Thyroid gland (tissue), 4 donors: ENCODE data around the gene ZBTB16. TPM values are rescaled to one million over a fixed set of nuclear protein-coding genes. Genes with fewer than 3 reads are reported as not detected.

Experiments used
- DNase-seq, 2 donors: peaks; one replicate each; pipeline ENCODE4 v3.0.0-alpha.2; 2019
- H3K27ac ChIP-seq, 3 donors: fragments of 200-600 bp; sonication (generic); 1 replicate in 2 of 3; 2 replicates in 1 of 3; pipeline ENCODE4 v1.5.1; 2016 to 2019; ENCODE audit warnings: mild to moderate bottlenecking in 1 of 3, moderate library complexity in 1 of 3
- H3K27me3 ChIP-seq: fragments of 200-600 bp; sonication (generic); one replicate; pipeline ENCODE4 v1.5.1; 2019
- H3K36me3 ChIP-seq, 2 donors: fragments of 200-600 bp; sonication (generic); one replicate each; pipeline ENCODE4 v1.5.1; 2016 to 2019
- H3K4me1 ChIP-seq, 2 donors: fragments of 200-600 bp; sonication (generic); one replicate each; pipeline ENCODE4 v1.5.1; 2017 to 2019
- H3K4me3 ChIP-seq, 3 donors: fragments of 200-600 bp; sonication (generic); replicated peaks in 1 of 3; 1 replicate in 2 of 3; 2 replicates in 1 of 3; pipeline ENCODE4 v1.5.1; 2016; ENCODE audit warnings: mild to moderate bottlenecking in 1 of 3
- H3K9me3 ChIP-seq: fragments of 200-600 bp; sonication (generic); one replicate; pipeline ENCODE4 v1.5.1; 2017
- POLR2A ChIP-seq, 2 donors: fragments of 450-650 bp; IDR thresholded peaks; one replicate each; pipeline ENCODE4 v1.6.1; 2017; ENCODE audit warnings: antibody characterized with exemption in 2 of 2, mild to moderate bottlenecking in 2 of 2, moderate library complexity in 1 of 2
- WGBS, 2 donors: methylation state at CpG; one replicate each; pipeline ENCODE4 v1.1.5; 2017; 5-methylcytosine and 5-hydroxymethylcytosine counted together
- intact Hi-C: fragments of 100-400 bp; cut with DNase I; formaldehyde crosslinking; loops from one replicate; pipeline ENCODE4 v1.15.1; 2023
- total RNA-seq, 4 donors: library from RNA; depleted of rRNA; stranded (reverse); fragments of >200 nt; gene quantifications; one replicate each; pipeline ENCODE4 v1.2.3, GENCODE V29; 2016
- TF ChIP-seq, protein P1 (sequence below), 6 experiments: fragments of 200-600 bp in 3 of 6; fragments of 450-650 bp in 3 of 6; sonication (generic) in 3 of 6; IDR thresholded peaks; one replicate each; pipeline ENCODE4 v1.5.1; 2016 to 2019; ENCODE audit warnings: antibody characterized with exemption in 6 of 6, mild to moderate bottlenecking in 2 of 6, inconsistent platforms in 1 of 6, moderate library complexity in 1 of 6

Gene ZBTB16
- total RNA-seq, 4 donors from 2014 or later, result 157 to 385 (median 177) TPM

GRCh38 chr11:114033572-114033971 lies 25.9 kb upstream of the ZBTB16 start:
- Histone ChIP-seq H3K4me1 (peaks cover 13 to 15% of the 10 kb centered on the region in 2 donors), H3K27me3 (no peaks in the 10 kb centered on the region), H3K9me3 (no peaks in the 10 kb centered on the region), H3K4me3 (no peak overlapping the region), H3K36me3 (no peaks in the 10 kb centered on the region), H3K27ac (no peak overlapping the region)
- TF ChIP-seq, protein P1, sequence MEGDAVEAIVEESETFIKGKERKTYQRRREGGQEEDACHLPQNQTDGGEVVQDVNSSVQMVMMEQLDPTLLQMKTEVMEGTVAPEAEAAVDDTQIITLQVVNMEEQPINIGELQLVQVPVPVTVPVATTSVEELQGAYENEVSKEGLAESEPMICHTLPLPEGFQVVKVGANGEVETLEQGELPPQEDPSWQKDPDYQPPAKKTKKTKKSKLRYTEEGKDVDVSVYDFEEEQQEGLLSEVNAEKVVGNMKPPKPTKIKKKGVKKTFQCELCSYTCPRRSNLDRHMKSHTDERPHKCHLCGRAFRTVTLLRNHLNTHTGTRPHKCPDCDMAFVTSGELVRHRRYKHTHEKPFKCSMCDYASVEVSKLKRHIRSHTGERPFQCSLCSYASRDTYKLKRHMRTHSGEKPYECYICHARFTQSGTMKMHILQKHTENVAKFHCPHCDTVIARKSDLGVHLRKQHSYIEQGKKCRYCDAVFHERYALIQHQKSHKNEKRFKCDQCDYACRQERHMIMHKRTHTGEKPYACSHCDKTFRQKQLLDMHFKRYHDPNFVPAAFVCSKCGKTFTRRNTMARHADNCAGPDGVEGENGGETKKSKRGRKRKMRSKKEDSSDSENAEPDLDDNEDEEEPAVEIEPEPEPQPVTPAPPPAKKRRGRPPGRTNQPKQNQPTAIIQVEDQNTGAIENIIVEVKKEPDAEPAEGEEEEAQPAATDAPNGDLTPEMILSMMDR (IDR thresholded peaks at IDR 0.05), result no peak
- TF ChIP-seq POLR2A (IDR thresholded peaks at IDR 0.05), result no peak
- 92 to 100% methylated on average over 2 of the region's 2 CpGs for WGBS, 2 donors
- intact Hi-C loops, result loop anchor here (10.0 kb wide), 1 partner anchor 139 kb away; no protein-coding TSS in a partner anchor
- DNase-seq, result no peak

GRCh38 chr11:114034956-114035355 lies 24.6 kb upstream of the ZBTB16 start:
- no peak for DNase-seq
- peaks cover 13 to 15% of the 10 kb centered on the region in 2 donors for H3K4me1 ChIP-seq
- H3K36me3 ChIP-seq, result no peaks in the 10 kb centered on the region
- 91% methylated on average over 11 of the region's 11 CpGs for WGBS, 2 donors
- no peaks in the 10 kb centered on the region for H3K27me3 ChIP-seq
- H3K9me3 ChIP-seq, result no peaks in the 10 kb centered on the region
- intact Hi-C loops, result loop anchor here (5.0 to 10.0 kb wide), 2 partner anchors 140 to 227 kb away; no protein-coding TSS in a partner anchor
- no peak overlapping the region for H3K27ac ChIP-seq
- TF ChIP-seq POLR2A (IDR thresholded peaks at IDR 0.05), result no peak
- TF ChIP-seq, protein P1 (IDR thresholded peaks at IDR 0.05), result no peak
- H3K4me3 ChIP-seq, result no peak overlapping the region

DNA sequence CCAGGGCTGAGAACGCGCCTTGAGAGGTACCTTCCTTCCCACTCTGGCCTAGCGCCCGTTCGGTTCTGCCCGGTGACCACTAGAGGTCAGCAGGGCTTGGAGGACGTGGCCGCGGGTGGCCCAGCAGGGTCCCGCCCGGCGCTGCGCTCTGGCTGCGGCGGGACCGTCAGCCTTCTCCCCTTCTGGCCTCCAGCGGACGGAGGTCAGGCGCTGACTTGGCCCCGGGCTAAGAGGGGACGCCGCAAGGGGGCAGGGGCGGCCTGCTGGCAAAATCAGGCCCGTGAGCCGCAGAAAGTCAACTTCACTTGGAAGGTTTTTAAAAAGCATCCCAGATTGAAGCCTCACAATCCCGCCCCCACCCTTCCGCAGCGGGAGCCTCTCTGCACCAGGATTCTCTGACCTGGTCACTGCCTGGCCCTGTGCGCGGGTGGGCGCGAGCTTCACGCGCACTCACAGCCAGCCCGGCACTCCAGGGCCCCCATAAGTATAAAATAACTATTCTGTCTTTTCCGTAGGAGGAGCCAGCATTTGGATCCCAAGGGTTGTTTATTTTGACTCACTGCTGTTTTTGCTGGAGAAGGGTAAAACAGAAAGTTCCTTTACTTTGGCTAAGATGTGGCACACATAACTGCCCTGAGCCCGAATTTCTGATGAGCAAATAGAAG lies 23.2 kb upstream of the ZBTB16 start:
- no peaks in the 10 kb centered on the region for H3K9me3 ChIP-seq
- peak overlapping the region; percentile 64 to 94 (median 80) for H3K27ac ChIP-seq
- peak overlapping the region in 1 of 3 donors; percentile 17 for H3K4me3 ChIP-seq
- peaks cover 23 to 27% of the 10 kb centered on the region in 2 donors for H3K4me1 ChIP-seq
- 1 to 7% methylated on average over 14 to 21 of the region's 37 CpGs for WGBS, 2 donors
- intact Hi-C loops, result loop anchor here (5.0 to 10.0 kb wide), 2 partner anchors 141 to 226 kb away; no protein-coding TSS in a partner anchor
- TF ChIP-seq POLR2A (IDR thresholded peaks at IDR 0.05), result peak in 1 of 2 donors; percentile 47
- TF ChIP-seq, protein P1 (IDR thresholded peaks at IDR 0.05), result peak; percentile 78 to 97 (median 92)
- H3K36me3 ChIP-seq, result no peaks in the 10 kb centered on the region
- no peaks in the 10 kb centered on the region for H3K27me3 ChIP-seq
- DNase-seq, result peak; percentile 91 to 95

- no peaks in the 10 kb centered on the region for H3K9me3 ChIP-seq
- no peaks in the 10 kb centered on the region for H3K36me3 ChIP-seq
- no peaks in the 10 kb centered on the region for H3K27me3 ChIP-seq
- DNase-seq, result no peak
- H3K27ac ChIP-seq, result peak overlapping the region; percentile 64 to 94 (median 80)
- peaks cover 23 to 29% of the 10 kb centered on the region in 2 donors for H3K4me1 ChIP-seq
- no peak overlapping the region for H3K4me3 ChIP-seq
- 85 to 92% methylated on average over 3 of the region's 3 CpGs for WGBS, 2 donors
- intact Hi-C loops, result loop anchor here (5.0 to 10.0 kb wide), 2 partner anchors 142 to 225 kb away; no protein-coding TSS in a partner anchor
- no peak for TF ChIP-seq POLR2A (IDR thresholded peaks at IDR 0.05)
- TF ChIP-seq, protein P1 (IDR thresholded peaks at IDR 0.05), result no peak
These were observed 22.6 kb upstream of the ZBTB16 start for GRCh38 chr11:114036958-114037357.

DNA sequence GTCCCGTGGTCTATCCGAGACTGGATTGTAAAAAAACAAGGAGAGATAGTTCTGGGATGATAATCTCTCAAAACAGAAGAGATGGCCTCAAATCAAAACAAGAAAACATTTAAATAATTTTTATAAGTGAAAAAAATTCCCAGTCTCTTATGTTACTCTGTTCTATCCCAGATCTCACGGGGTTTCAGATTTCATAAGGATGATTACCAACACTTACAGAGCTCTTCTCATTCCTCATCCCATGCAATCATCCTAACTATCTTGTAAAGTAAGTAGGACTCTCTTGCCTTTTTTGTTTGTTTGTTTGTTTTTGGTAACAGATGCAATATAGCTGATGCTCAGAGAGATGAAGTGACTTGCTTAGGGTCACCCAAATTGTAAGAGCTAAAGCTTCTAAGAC lies 20.0 kb upstream of the ZBTB16 start:
- TF ChIP-seq POLR2A (IDR thresholded peaks at IDR 0.05), result no peak
- TF ChIP-seq, protein P1 (IDR thresholded peaks at IDR 0.05), result no peak
- WGBS, 2 donors, result 83 to 85% methylated on average over 3 of the region's 3 CpGs
- intact Hi-C loops, result loop anchor here (5.0 to 10.0 kb wide), 2 partner anchors 145 to 223 kb away; no protein-coding TSS in a partner anchor
- Histone ChIP-seq H3K27me3 (no peaks in the 10 kb centered on the region), H3K36me3 (no peaks in the 10 kb centered on the region), H3K4me1 (peaks cover 30 to 37% of the 10 kb centered on the region in 2 donors), H3K4me3 (no peak overlapping the region), H3K27ac (no peak overlapping the region), H3K9me3 (no peaks in the 10 kb centered on the region)
- no peak for DNase-seq
